SK-N-SH (cell line): ENCODE results near the gene NUP42.

Source experiments
- NFIC ChIP-seq: IDR thresholded peaks from 2 replicates; pipeline ENCODE4 v1.4.0; 2012; ENCODE audit warnings: borderline replicate concordance
- NRF1 ChIP-seq: IDR thresholded peaks from 2 replicates; pipeline ENCODE4 v1.6.1; 2012; ENCODE audit warnings: low read depth, mild to moderate bottlenecking, low read length
- POLR2AphosphoS5 ChIP-seq: IDR thresholded peaks from 2 replicates; pipeline ENCODE4 v1.6.1; 2012; ENCODE audit warnings: low read depth, low read length
- SMC3 ChIP-seq: IDR thresholded peaks from 2 replicates; pipeline ENCODE4 v1.6.1; 2012; ENCODE audit warnings: low read depth, low read length, improper control_type of control experiment
- YY1 ChIP-seq: IDR thresholded peaks from 2 replicates; pipeline ENCODE4 v1.4.0; 2012; ENCODE audit warnings: low read depth, mild to moderate bottlenecking
- TF ChIP-seq, protein P1 (sequence below): fragments of 200-600 bp; sonication (generic); IDR thresholded peaks from 2 replicates; pipeline ENCODE4 v1.6.1; 2017; ENCODE audit warnings: antibody characterized with exemption, mild to moderate bottlenecking, moderate library complexity
- TF ChIP-seq, protein P2 (sequence below): IDR thresholded peaks from 2 replicates; pipeline ENCODE4 v1.4.0; 2012; ENCODE audit warnings: low read depth, borderline replicate concordance
- TF ChIP-seq, protein P3 (sequence below): IDR thresholded peaks from 2 replicates; pipeline ENCODE4 v1.4.0; 2012; ENCODE audit warnings: low read depth

DNA sequence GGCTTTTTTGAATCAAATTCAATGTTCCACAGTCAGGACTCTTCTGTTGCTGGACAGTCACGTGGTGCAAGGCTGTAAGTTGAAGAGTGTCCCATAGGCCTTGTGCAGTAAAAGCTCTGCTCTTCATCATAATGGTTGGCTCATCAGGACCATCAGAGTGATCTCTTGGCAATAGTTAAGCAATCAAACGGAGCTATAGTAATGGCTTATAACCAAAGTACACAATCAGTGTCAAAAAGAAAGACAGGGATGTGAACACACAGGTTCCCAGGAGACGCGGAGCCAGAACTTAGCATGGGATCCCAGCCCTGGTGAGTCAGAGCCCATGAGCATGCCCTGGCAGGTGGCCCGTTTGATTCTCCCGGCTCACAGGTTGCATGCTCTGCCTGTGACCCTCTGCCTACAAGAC, 54.0 kb downstream of the NUP42 start:
- TF ChIP-seq SMC3 (no peak), NRF1 (no peak), NFIC (no peak), YY1 (no peak), POLR2AphosphoS5 (no peak)
- TF ChIP-seq, protein P1, sequence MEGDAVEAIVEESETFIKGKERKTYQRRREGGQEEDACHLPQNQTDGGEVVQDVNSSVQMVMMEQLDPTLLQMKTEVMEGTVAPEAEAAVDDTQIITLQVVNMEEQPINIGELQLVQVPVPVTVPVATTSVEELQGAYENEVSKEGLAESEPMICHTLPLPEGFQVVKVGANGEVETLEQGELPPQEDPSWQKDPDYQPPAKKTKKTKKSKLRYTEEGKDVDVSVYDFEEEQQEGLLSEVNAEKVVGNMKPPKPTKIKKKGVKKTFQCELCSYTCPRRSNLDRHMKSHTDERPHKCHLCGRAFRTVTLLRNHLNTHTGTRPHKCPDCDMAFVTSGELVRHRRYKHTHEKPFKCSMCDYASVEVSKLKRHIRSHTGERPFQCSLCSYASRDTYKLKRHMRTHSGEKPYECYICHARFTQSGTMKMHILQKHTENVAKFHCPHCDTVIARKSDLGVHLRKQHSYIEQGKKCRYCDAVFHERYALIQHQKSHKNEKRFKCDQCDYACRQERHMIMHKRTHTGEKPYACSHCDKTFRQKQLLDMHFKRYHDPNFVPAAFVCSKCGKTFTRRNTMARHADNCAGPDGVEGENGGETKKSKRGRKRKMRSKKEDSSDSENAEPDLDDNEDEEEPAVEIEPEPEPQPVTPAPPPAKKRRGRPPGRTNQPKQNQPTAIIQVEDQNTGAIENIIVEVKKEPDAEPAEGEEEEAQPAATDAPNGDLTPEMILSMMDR: no peak
- TF ChIP-seq, protein P2, sequence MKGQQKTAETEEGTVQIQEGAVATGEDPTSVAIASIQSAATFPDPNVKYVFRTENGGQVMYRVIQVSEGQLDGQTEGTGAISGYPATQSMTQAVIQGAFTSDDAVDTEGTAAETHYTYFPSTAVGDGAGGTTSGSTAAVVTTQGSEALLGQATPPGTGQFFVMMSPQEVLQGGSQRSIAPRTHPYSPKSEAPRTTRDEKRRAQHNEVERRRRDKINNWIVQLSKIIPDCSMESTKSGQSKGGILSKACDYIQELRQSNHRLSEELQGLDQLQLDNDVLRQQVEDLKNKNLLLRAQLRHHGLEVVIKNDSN: no peak
- TF ChIP-seq, protein P3, sequence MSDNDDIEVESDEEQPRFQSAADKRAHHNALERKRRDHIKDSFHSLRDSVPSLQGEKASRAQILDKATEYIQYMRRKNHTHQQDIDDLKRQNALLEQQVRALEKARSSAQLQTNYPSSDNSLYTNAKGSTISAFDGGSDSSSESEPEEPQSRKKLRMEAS: no peak
